Tibial artery (tissue), 4 donors: ENCODE measurements around the gene PPARA.

Source experiments
- DNase-seq, 2 donors: peaks; one replicate each; pipeline ENCODE4 v3.0.0-alpha.2; 2019
- H3K27ac ChIP-seq, 2 donors: fragments of 200-600 bp; sonication (generic) in 1 of 2; 1 replicate in 1 of 2; 2 replicates in 1 of 2; pipeline ENCODE4 v1.5.1; 2018 to 2019; ENCODE audit warnings: mild to moderate bottlenecking in 1 of 2
- H3K27me3 ChIP-seq, 2 donors: fragments of 200-600 bp; sonication (generic) in 1 of 2; one replicate each; pipeline versions ENCODE4 v1.5.1 to v1.6.0; 2016 to 2019
- H3K36me3 ChIP-seq, 3 donors: fragments of 200-600 bp; sonication (generic) in 2 of 3; one replicate each; pipeline ENCODE4 v1.5.1; 2016 to 2019; ENCODE audit warnings: mild to moderate bottlenecking in 2 of 3
- H3K4me1 ChIP-seq, 4 donors: fragments of 200-600 bp; sonication (generic) in 2 of 4; 1 replicate in 3 of 4; 2 replicates in 1 of 4; pipeline ENCODE4 v1.5.1; 2016 to 2019
- H3K4me3 ChIP-seq, 2 donors: fragments of 200-600 bp; sonication (generic) in 1 of 2; 1 replicate in 1 of 2; 2 replicates in 1 of 2; pipeline ENCODE4 v1.5.1; 2018 to 2019; ENCODE audit warnings: mild to moderate bottlenecking in 2 of 2
- H3K9me3 ChIP-seq, 3 donors: fragments of 200-600 bp; sonication (generic) in 1 of 3; one replicate each; pipeline ENCODE4 v1.5.1; 2016 to 2019
- intact Hi-C: fragments of 100-400 bp; cut with DNase I; formaldehyde crosslinking; loops from one replicate; pipeline ENCODE4 v1.15.0; 2023; ENCODE audit warnings: low total_unique reads
- TF ChIP-seq, protein P1 (sequence below), 2 experiments: fragments of 200-600 bp in 1 of 2; fragments of 450-650 bp in 1 of 2; IDR thresholded peaks; one replicate each; pipeline ENCODE4 v1.5.1; 2017 to 2019; ENCODE audit warnings: antibody characterized with exemption in 2 of 2, mild to moderate bottlenecking in 1 of 2, moderate library complexity in 1 of 2

Gene PPARA

GRCh38 chr22:46139895-46140350, 10.4 kb upstream of the PPARA start:
- no peaks in the 10 kb centered on the region for H3K27me3 ChIP-seq
- peaks cover 0 to 22% (median 14%) of the 10 kb centered on the region in 4 donors for H3K4me1 ChIP-seq
- H3K36me3 ChIP-seq = no peaks in the 10 kb centered on the region
- no peak overlapping the region for H3K4me3 ChIP-seq
- peak overlapping the region; percentile 76 to 88 for H3K27ac ChIP-seq
- TF ChIP-seq, protein P1, sequence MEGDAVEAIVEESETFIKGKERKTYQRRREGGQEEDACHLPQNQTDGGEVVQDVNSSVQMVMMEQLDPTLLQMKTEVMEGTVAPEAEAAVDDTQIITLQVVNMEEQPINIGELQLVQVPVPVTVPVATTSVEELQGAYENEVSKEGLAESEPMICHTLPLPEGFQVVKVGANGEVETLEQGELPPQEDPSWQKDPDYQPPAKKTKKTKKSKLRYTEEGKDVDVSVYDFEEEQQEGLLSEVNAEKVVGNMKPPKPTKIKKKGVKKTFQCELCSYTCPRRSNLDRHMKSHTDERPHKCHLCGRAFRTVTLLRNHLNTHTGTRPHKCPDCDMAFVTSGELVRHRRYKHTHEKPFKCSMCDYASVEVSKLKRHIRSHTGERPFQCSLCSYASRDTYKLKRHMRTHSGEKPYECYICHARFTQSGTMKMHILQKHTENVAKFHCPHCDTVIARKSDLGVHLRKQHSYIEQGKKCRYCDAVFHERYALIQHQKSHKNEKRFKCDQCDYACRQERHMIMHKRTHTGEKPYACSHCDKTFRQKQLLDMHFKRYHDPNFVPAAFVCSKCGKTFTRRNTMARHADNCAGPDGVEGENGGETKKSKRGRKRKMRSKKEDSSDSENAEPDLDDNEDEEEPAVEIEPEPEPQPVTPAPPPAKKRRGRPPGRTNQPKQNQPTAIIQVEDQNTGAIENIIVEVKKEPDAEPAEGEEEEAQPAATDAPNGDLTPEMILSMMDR (IDR thresholded peaks at IDR 0.05) = no peak
- no peaks in the 10 kb centered on the region for H3K9me3 ChIP-seq
- intact Hi-C loops = no loop called here
- no peak for DNase-seq

- TF ChIP-seq, protein P1 (IDR thresholded peaks at IDR 0.05) = no peak
- Histone ChIP-seq H3K4me1 (peaks cover 0 to 22% (median 14%) of the 10 kb centered on the region in 4 donors), H3K4me3 (no peak overlapping the region), H3K27me3 (no peaks in the 10 kb centered on the region), H3K27ac (peak overlapping the region in 1 of 2 donors; percentile 88), H3K36me3 (no peaks in the 10 kb centered on the region), H3K9me3 (no peaks in the 10 kb centered on the region)
- intact Hi-C loops = no loop called here
- no peak for DNase-seq
Measured at GRCh38 chr22:46140989-46141928, 9.1 kb upstream of the PPARA start.

GRCh38 chr22:46142548-46143490, 7.5 kb upstream of the PPARA start:
- peaks cover 0 to 23% (median 16%) of the 10 kb centered on the region in 4 donors for H3K4me1 ChIP-seq
- DNase-seq = peak in 1 of 2 donors; percentile 9
- no peak overlapping the region for H3K27ac ChIP-seq

GRCh38 chr22:46143491-46144147, 6.7 kb upstream of the PPARA start:
- DNase-seq = peak; percentile 5 to 33
- TF ChIP-seq, protein P1 (IDR thresholded peaks at IDR 0.05) = no peak
- no peaks in the 10 kb centered on the region for H3K36me3 ChIP-seq
- H3K9me3 ChIP-seq = no peaks in the 10 kb centered on the region
- peaks cover 0 to 31% (median 16%) of the 10 kb centered on the region in 4 donors for H3K4me1 ChIP-seq
- H3K27me3 ChIP-seq = no peaks in the 10 kb centered on the region
- intact Hi-C loops = no loop called here
- H3K4me3 ChIP-seq = no peak overlapping the region
- H3K27ac ChIP-seq = no peak overlapping the region

More at GRCh38 chr22:46142548-46143490, 7.5 kb upstream of the PPARA start:
- H3K36me3 ChIP-seq = no peaks in the 10 kb centered on the region
- H3K9me3 ChIP-seq = no peaks in the 10 kb centered on the region
- no peak overlapping the region for H3K4me3 ChIP-seq
- no peaks in the 10 kb centered on the region for H3K27me3 ChIP-seq
- TF ChIP-seq, protein P1 (IDR thresholded peaks at IDR 0.05) = no peak
- intact Hi-C loops = no loop called here

DNA sequence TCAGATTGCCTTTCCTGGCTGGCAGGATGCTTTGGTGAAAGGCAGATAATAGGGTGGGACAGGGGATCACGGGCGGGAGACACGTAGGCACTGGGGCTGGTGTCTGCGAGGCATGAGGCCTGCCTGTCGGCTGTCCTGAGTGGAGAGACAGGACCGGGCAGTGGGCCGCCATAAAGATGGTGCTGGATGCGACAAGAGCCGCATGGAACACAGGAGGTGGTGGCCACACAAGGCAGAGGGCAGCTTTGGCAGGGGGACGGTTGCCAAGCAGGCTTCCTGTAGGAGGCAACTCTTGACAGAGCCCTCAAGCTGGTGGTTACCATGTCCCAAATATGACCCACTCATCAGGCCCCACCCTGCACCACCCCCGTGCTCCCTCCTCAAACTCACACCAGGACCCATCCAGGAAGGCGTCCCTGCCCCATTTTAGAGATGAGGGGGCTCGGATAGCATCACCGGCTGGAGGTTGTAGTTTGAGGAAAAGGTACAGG, 4.9 kb upstream of the PPARA start:
- DNase-seq = no peak
- Histone ChIP-seq H3K36me3 (no peaks in the 10 kb centered on the region), H3K27ac (no peak overlapping the region), H3K4me1 (peaks cover 0 to 23% (median 10%) of the 10 kb centered on the region in 4 donors), H3K9me3 (no peaks in the 10 kb centered on the region), H3K4me3 (no peak overlapping the region), H3K27me3 (no peaks in the 10 kb centered on the region)
- TF ChIP-seq, protein P1 (IDR thresholded peaks at IDR 0.05) = no peak
- intact Hi-C loops = no loop called here
